PC-3 (cell line): ENCODE measurements around the gene TRIM34. TPM values are rescaled to one million over a fixed set of nuclear protein-coding genes. Genes with fewer than 3 reads are reported as not detected.

ENCODE experiments used
- ATAC-seq: fragments of 200-7000 bp; cut with Tn5 transposase; 2 replicates; pipeline ENCODE4 v1.9.1; 2020; ENCODE audit warnings: mild to moderate bottlenecking, moderate library complexity
- BruUV-seq: library from RNA; stranded (reverse); fragments of 400-500 nt; replicated peaks from 2 replicates; lab custom pipeline; 2021; lab: Mats Ljungman, UMichigan
- CTCF ChIA-PET: fragments of 300-600 bp; sonication (Branson Sonifier 250); formaldehyde crosslinking; loops from one replicate; lab custom pipeline; 2022; ENCODE audit warnings: antibody characterized with exemption; lab: Charles Lee
- POLR2A ChIA-PET: fragments of 300-600 bp; sonication (Branson Sonifier 250); formaldehyde crosslinking; loops from one replicate; lab custom pipeline; 2022; ENCODE audit warnings: antibody characterized with exemption; ENCODE audit not compliant: unreplicated experiment; lab: Charles Lee
- DNase-seq: peaks from one replicate; pipeline ENCODE4 v3.0.0-alpha.2; 2015
- H2AFZ ChIP-seq: fragments of 300-600 bp; sonication (generic); 2 replicates; pipeline ENCODE4 v1.6.0; 2016; ENCODE audit warnings: antibody characterized with exemption, low read length
- H3F3A ChIP-seq: fragments of 300-600 bp; sonication (generic); one replicate; pipeline ENCODE4 v1.6.0; 2017; ENCODE audit warnings: antibody characterized with exemption, low read length, control low read depth, mild to moderate bottlenecking; ENCODE audit not compliant: unreplicated experiment
- H3K27ac ChIP-seq: fragments of 300-600 bp; sonication (generic); 2 replicates; pipeline ENCODE4 v1.5.1; 2016; ENCODE audit warnings: mild to moderate bottlenecking, low read length
- H3K27me3 ChIP-seq: fragments of 300-600 bp; sonication (generic); 2 replicates; pipeline ENCODE4 v1.6.1; 2016; ENCODE audit warnings: low read length, mixed read lengths
- H3K36me3 ChIP-seq: fragments of 300-600 bp; sonication (generic); 2 replicates; pipeline ENCODE4 v1.6.1; 2016; ENCODE audit warnings: low read depth, mixed run types, low read length, mixed read lengths
- H3K4me1 ChIP-seq: fragments of 300-600 bp; sonication (generic); 2 replicates; pipeline ENCODE4 v1.5.1; 2016; ENCODE audit warnings: low read length; ENCODE audit not compliant: insufficient read depth
- H3K4me2 ChIP-seq: fragments of 300-600 bp; sonication (generic); 2 replicates; pipeline ENCODE4 v1.6.0; 2016; ENCODE audit warnings: low read length
- H3K4me3 ChIP-seq: fragments of 300-600 bp; sonication (generic); 2 replicates; pipeline ENCODE4 v1.5.1; 2016; ENCODE audit warnings: mild to moderate bottlenecking, low read length, mixed read lengths
- H3K79me2 ChIP-seq: fragments of 300-600 bp; sonication (generic); 2 replicates; pipeline ENCODE4 v1.6.1; 2017; ENCODE audit warnings: low read length, mixed read lengths
- H3K9ac ChIP-seq: fragments of 300-600 bp; sonication (generic); 2 replicates; pipeline ENCODE4 v1.6.0; 2016; ENCODE audit warnings: mild to moderate bottlenecking, low read length
- H3K9me2 ChIP-seq: fragments of 300-600 bp; sonication (generic); replicated peaks from 2 replicates; pipeline ENCODE4 v1.6.1; 2016; ENCODE audit warnings: mixed run types, low read length, mixed read lengths
- H3K9me3 ChIP-seq: fragments of 300-600 bp; sonication (generic); 2 replicates; pipeline ENCODE4 v1.6.1; 2016; ENCODE audit warnings: low read length, mixed read lengths
- H4K20me1 ChIP-seq: fragments of 300-600 bp; sonication (generic); 2 replicates; pipeline ENCODE4 v1.6.1; 2016; ENCODE audit warnings: low read length, mixed read lengths
- EZH2 ChIP-seq: fragments of 300-600 bp; sonication (generic); IDR thresholded peaks from one replicate; pipeline ENCODE4 v1.6.1; 2017; ENCODE audit warnings: antibody characterized with exemption, mild to moderate bottlenecking, low read length; ENCODE audit not compliant: unreplicated experiment
- EZH2phosphoT487 ChIP-seq: fragments of 300-600 bp; sonication (generic); IDR thresholded peaks from 2 replicates; pipeline ENCODE4 v1.6.1; 2018; ENCODE audit warnings: mild to moderate bottlenecking, antibody characterized with exemption, low read length, borderline replicate concordance
- intact Hi-C: fragments of 100-400 bp; cut with micrococcal nuclease; formaldehyde crosslinking; loops from 2 replicates; pipeline ENCODE4 v1.9.0; 2023
- total RNA-seq: library from RNA; depleted of rRNA; stranded (reverse); fragments of >200 nt; gene quantifications from 2 replicates; pipeline ENCODE4 v1.2.3, GENCODE V29; 2014
- TF ChIP-seq, protein P1 (sequence below): fragments of 300-600 bp; sonication (generic); conservative IDR thresholded peaks from 2 replicates; pipeline ENCODE4 v1.5.1; 2017; ENCODE audit warnings: antibody characterized with exemption, low read depth, mild to moderate bottlenecking, low read length

Gene TRIM34
- total RNA-seq, 1 experiment from 2014 or later = 1.3 TPM

DNA sequence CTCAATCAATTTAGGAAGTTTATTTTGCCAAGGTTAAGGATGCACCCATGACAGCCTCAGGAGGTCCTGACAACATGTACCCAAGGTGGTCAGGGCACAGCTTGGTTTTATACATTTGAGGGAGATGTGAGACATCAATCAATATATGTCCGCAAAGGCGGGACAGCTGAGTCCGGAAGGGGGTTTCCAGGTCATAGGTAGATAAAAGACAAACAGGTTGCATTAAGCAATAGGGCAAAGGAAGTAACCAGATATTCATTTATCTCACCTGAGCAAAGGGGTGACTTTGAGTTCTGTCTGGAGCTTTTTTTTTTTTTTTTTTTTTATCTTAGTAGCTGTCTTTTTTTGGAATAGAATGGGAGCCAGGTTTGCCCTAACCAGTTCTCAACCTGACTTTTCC is 2.0 kb upstream of the TRIM34 start:
- Histone ChIP-seq H3K4me1 (peaks cover 59% of the 10 kb centered on the region), H3K79me2 (no peaks in the 10 kb centered on the region), H3F3A (peaks cover 15% of the 10 kb centered on the region), H3K9me3 (no peaks in the 10 kb centered on the region), H3K4me2 (no peak overlapping the region), H3K4me3 (no peak overlapping the region), H3K9me2 (no peaks in the 10 kb centered on the region), H3K27me3 (no peaks in the 10 kb centered on the region), H3K36me3 (no peaks in the 10 kb centered on the region), H3K9ac (no peak overlapping the region), H4K20me1 (no peaks in the 10 kb centered on the region), H2AFZ (no peak overlapping the region), H3K27ac (no peak overlapping the region)
- ATAC-seq (no peak), DNase-seq (no peak)
- BruUV-seq = no TSS peak
- TF ChIP-seq EZH2phosphoT487 = no peak
- TF ChIP-seq, protein P1, sequence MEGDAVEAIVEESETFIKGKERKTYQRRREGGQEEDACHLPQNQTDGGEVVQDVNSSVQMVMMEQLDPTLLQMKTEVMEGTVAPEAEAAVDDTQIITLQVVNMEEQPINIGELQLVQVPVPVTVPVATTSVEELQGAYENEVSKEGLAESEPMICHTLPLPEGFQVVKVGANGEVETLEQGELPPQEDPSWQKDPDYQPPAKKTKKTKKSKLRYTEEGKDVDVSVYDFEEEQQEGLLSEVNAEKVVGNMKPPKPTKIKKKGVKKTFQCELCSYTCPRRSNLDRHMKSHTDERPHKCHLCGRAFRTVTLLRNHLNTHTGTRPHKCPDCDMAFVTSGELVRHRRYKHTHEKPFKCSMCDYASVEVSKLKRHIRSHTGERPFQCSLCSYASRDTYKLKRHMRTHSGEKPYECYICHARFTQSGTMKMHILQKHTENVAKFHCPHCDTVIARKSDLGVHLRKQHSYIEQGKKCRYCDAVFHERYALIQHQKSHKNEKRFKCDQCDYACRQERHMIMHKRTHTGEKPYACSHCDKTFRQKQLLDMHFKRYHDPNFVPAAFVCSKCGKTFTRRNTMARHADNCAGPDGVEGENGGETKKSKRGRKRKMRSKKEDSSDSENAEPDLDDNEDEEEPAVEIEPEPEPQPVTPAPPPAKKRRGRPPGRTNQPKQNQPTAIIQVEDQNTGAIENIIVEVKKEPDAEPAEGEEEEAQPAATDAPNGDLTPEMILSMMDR = no peak
- no peak for TF ChIP-seq EZH2
- intact Hi-C loops = no loop called here
- ChIA-PET POLR2A (no interaction called here), CTCF (interaction anchor here (0.6 kb wide), 1 partner anchor 909 kb away, joined by 7 read pairs; no protein-coding TSS in a partner anchor)

DNA sequence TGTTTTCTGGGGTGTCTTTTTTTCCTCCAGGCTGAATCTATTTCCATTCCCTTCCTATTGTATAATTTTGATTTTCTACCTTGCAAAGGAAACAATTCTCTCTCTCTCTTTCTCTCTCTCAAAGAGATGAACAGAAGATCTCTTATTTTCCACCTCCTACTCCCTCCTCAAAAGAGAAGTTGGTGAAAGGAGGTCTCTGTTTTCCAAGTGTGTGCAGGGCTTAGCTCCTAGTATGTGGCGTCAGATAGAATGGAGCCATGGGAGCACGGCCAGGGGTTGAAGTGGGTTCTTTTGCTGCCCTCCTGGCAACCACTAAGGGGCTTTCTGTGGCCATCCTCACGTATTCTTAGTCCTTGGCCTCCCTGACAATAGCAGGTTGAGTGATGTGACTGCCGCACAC is 480 bp downstream of the TRIM34 start:
- no peaks in the 10 kb centered on the region for H4K20me1 ChIP-seq
- H3K4me3 ChIP-seq = peak overlapping the region; percentile 71
- H3K4me2 ChIP-seq = peak overlapping the region; percentile 91
- ChIA-PET POLR2A (interaction anchor here (0.7 kb wide), 1 partner anchor 61 kb away, joined by 3 read pairs; no protein-coding TSS in a partner anchor), CTCF (no interaction called here)
- H3K27me3 ChIP-seq = no peaks in the 10 kb centered on the region
- H3K9me2 ChIP-seq = no peaks in the 10 kb centered on the region
- DNase-seq = no peak
- no peaks in the 10 kb centered on the region for H3K9me3 ChIP-seq
- H3K36me3 ChIP-seq = no peaks in the 10 kb centered on the region
- no peak overlapping the region; the same call in 1 of the 2 replicates for H3K9ac ChIP-seq
- H3K4me1 ChIP-seq = peaks cover 39% of the 10 kb centered on the region
- intact Hi-C loops = no loop called here
- ATAC-seq = no peak
- H3F3A ChIP-seq = peaks cover 8% of the 10 kb centered on the region
- peak overlapping the region; percentile 73 for H2AFZ ChIP-seq
- H3K27ac ChIP-seq = no peak overlapping the region
- no peaks in the 10 kb centered on the region for H3K79me2 ChIP-seq
- BruUV-seq = no TSS peak
- TF ChIP-seq EZH2phosphoT487 (no peak), EZH2 (no peak)
- TF ChIP-seq, protein P1 = no peak

DNA sequence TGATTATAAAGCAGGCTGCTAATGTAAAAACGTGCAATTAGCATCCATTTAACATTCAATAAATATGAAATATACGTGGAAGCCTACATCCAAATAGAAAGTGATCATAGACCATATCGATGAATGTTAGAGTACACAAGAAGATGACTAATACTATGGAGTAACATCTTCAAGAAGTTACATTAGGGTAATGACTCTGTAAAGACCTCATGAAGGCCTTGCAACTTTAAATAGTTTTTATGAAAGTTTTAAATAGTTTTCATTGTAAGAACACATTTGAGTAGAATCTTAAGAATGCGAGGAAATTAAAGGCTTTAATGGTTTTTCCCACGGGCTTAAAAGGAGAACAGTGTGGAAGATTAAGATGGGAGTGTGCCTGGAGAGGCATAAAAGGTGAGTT is 1.4 kb downstream of the TRIM34 start:
- no peak for ATAC-seq
- no peaks in the 10 kb centered on the region for H3F3A ChIP-seq
- CTCF ChIA-PET = no interaction called here
- intact Hi-C loops = no loop called here
- no peak overlapping the region for H3K4me3 ChIP-seq
- no peaks in the 10 kb centered on the region for H3K27me3 ChIP-seq
- no TSS peak for BruUV-seq
- DNase-seq = no peak
- H2AFZ ChIP-seq = no peak overlapping the region
- H3K4me1 ChIP-seq = peaks cover 29% of the 10 kb centered on the region
- no peaks in the 10 kb centered on the region for H3K36me3 ChIP-seq
- no peaks in the 10 kb centered on the region for H3K79me2 ChIP-seq
- TF ChIP-seq EZH2 (no peak), EZH2phosphoT487 (no peak)
- TF ChIP-seq, protein P1 = no peak
- H3K4me2 ChIP-seq = no peak overlapping the region
- no peaks in the 10 kb centered on the region for H3K9me2 ChIP-seq
- H4K20me1 ChIP-seq = no peaks in the 10 kb centered on the region
- no peak overlapping the region for H3K9ac ChIP-seq
- H3K27ac ChIP-seq = no peak overlapping the region
- H3K9me3 ChIP-seq = no peaks in the 10 kb centered on the region
- POLR2A ChIA-PET = no interaction called here
